ENCODE data around the gene FREM2.

FREM2 gene

DNA sequence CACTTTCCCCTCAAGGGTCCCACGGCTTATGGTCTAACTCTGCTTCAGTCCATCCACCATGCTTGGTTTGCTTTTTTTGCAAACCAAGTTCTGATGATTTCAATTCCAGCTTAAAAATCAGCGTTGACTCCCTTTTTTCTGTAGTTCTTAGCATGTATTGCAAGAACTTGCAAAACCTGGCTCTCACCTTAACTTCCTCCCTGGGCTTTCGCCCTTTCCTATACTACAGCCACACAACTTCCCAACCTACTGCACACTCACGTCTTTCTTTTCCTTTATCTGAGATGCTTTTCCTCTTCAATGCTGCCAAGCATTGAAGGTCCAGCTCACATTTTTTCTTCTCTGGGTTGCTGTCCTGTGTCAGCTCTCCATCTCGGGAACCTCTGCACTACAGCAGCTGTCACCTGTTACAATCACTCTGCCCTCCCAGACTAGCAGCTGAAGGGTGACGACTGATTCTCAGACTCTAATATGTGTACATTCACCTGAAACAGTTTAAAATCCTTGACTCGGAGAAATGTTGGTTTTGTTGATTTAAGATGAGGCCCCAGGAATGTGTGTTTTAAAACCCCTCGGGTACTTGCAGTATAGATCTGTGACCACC is 143.7 kb downstream of the FREM2 start:
- ChIA-PET POLR2A (no interaction called here), CTCF (interaction anchor here (0.6 kb wide), 1 partner anchor 21 kb away, joined by 3 read pairs; no protein-coding TSS in a partner anchor)
- Histone ChIP-seq H3K9me3 (ENCODE audit: control insufficient read depth, insufficient read depth, low read depth, low read length) (no peaks in the 10 kb centered on the region), H3K4me1 (ENCODE audit: control insufficient read depth, insufficient read depth, low read length) (no peaks in the 10 kb centered on the region), H3K36me3 (ENCODE audit: control insufficient read depth in 2 of 2, insufficient read depth in 1 of 2, low read length in 2 of 2) (no peaks in the 10 kb centered on the region), H3K4me3 (ENCODE audit: low read depth, low read length) (no peak overlapping the region), H3K27ac (ENCODE audit: extremely low read depth, low read depth, low read length) (no peak overlapping the region)
- TF ChIP-seq ZNF157 (tag by site-specific recombination; IDR thresholded peaks at IDR 0.05) (no peak), TCF7L2 (IDR thresholded peaks at IDR 0.05; ENCODE audit: borderline replicate concordance, low read depth, low read length) (no peak), KLF16 (tag by site-specific recombination; IDR thresholded peaks at IDR 0.05) (no peak), ZNF221 (tag by site-specific recombination; IDR thresholded peaks at IDR 0.05; ENCODE audit: borderline replicate concordance) (no peak), ZNF2 (tag by site-specific recombination; IDR thresholded peaks at IDR 0.05) (no peak), ZNF19 (tag by site-specific recombination; IDR thresholded peaks at IDR 0.05; ENCODE audit: low read depth) (no peak), RBAK (tag by site-specific recombination; IDR thresholded peaks at IDR 0.05) (no peak), ZFHX2 (tag by site-specific recombination; conservative IDR thresholded peaks at IDR 0.05) (no peak), ZFP3 (tag by site-specific recombination; IDR thresholded peaks at IDR 0.05; ENCODE audit: low read depth) (no peak), ZFP41 (tag by site-specific recombination; IDR thresholded peaks at IDR 0.05; ENCODE audit: borderline replicate concordance) (no peak), SP3 (tag by site-specific recombination; IDR thresholded peaks at IDR 0.05) (no peak), ZNF610 (tag by site-specific recombination; IDR thresholded peaks at IDR 0.05; ENCODE audit: borderline replicate concordance) (no peak), ZNF521 (tag by site-specific recombination; IDR thresholded peaks at IDR 0.05) (no peak), ZNF623 (tag by site-specific recombination; IDR thresholded peaks at IDR 0.05) (no peak), ZNF16 (tag by site-specific recombination; IDR thresholded peaks at IDR 0.05; ENCODE audit: low read depth) (no peak)
- TF ChIP-seq, protein P1, sequence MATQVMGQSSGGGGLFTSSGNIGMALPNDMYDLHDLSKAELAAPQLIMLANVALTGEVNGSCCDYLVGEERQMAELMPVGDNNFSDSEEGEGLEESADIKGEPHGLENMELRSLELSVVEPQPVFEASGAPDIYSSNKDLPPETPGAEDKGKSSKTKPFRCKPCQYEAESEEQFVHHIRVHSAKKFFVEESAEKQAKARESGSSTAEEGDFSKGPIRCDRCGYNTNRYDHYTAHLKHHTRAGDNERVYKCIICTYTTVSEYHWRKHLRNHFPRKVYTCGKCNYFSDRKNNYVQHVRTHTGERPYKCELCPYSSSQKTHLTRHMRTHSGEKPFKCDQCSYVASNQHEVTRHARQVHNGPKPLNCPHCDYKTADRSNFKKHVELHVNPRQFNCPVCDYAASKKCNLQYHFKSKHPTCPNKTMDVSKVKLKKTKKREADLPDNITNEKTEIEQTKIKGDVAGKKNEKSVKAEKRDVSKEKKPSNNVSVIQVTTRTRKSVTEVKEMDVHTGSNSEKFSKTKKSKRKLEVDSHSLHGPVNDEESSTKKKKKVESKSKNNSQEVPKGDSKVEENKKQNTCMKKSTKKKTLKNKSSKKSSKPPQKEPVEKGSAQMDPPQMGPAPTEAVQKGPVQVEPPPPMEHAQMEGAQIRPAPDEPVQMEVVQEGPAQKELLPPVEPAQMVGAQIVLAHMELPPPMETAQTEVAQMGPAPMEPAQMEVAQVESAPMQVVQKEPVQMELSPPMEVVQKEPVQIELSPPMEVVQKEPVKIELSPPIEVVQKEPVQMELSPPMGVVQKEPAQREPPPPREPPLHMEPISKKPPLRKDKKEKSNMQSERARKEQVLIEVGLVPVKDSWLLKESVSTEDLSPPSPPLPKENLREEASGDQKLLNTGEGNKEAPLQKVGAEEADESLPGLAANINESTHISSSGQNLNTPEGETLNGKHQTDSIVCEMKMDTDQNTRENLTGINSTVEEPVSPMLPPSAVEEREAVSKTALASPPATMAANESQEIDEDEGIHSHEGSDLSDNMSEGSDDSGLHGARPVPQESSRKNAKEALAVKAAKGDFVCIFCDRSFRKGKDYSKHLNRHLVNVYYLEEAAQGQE (tag by site-specific recombination; IDR thresholded peaks at IDR 0.05): no peak

- Histone ChIP-seq H3K4me3 (ENCODE audit: low read depth, low read length) (no peak overlapping the region), H3K4me1 (ENCODE audit: control insufficient read depth, insufficient read depth, low read length) (0 out of 2 replicates have a peak, but pooled peaks cover 2% of the 10 kb centered on the region), H3K9me3 (ENCODE audit: control insufficient read depth, insufficient read depth, low read depth, low read length) (no peaks in the 10 kb centered on the region), H3K27ac (ENCODE audit: extremely low read depth, low read depth, low read length) (no peak overlapping the region), H3K36me3 (ENCODE audit: control insufficient read depth in 2 of 2, insufficient read depth in 1 of 2, low read length in 2 of 2) (no peaks in the 10 kb centered on the region)
- ChIA-PET CTCF (no interaction called here), POLR2A (no interaction called here)
- no peak for TF ChIP-seq ZNF214 (tag by site-specific recombination; IDR thresholded peaks at IDR 0.05; ENCODE audit: borderline replicate concordance)
- TF ChIP-seq GFI1B (tag by site-specific recombination; IDR thresholded peaks at IDR 0.05): no peak
- TF ChIP-seq KLF9 (tag by site-specific recombination; IDR thresholded peaks at IDR 0.05; ENCODE audit: low read depth): no peak
- TF ChIP-seq PRDM1 (tag by site-specific recombination; IDR thresholded peaks at IDR 0.05): no peak
- TF ChIP-seq SCRT2 (tag by site-specific recombination; IDR thresholded peaks at IDR 0.05): peak; percentile 58
Measured at GRCh38 chr13:38844581-38844980, 157.7 kb downstream of the FREM2 start.
